BJ (cell line): ENCODE data around the gene HDGF. TPM values are rescaled to one million over a fixed set of nuclear protein-coding genes. Genes with fewer than 3 reads are reported as not detected.
"Not testable (repeated sequence)": the region's sequence is repeated elsewhere in the genome, so short reads cannot be mapped to it uniquely, and the experiment has no call there.

Experiments
- CTCF ChIA-PET: fragments of 350-600 bp; formaldehyde crosslinking; extraction: SDS; loops from one replicate; lab custom pipeline; 2021; ENCODE audit warnings: antibody characterized with exemption, inconsistent platforms; lab: Yijun Ruan, JAX
- POLR2A ChIA-PET: fragments of 300-600 bp; sonication (Branson Sonifier 250); formaldehyde crosslinking; extraction: SDS; loops from one replicate; lab custom pipeline; 2021; ENCODE audit warnings: antibody characterized with exemption; lab: Charles Lee
- DNase-seq: peaks from one replicate; pipeline ENCODE4 v3.0.0-alpha.2; 2011; ENCODE audit warnings: low read depth
- H3K27me3 ChIP-seq: 2 replicates; pipeline ENCODE4 v1.6.0; 2011; ENCODE audit warnings: low read length; ENCODE audit not compliant: control insufficient read depth, insufficient read depth
- H3K36me3 ChIP-seq: 2 replicates; pipeline ENCODE4 v1.5.1; 2011; ENCODE audit warnings: low read length; ENCODE audit not compliant: control insufficient read depth, insufficient read depth
- H3K4me3 ChIP-seq: 2 replicates; pipeline ENCODE4 v1.5.1; 2011; ENCODE audit warnings: low read depth, mild to moderate bottlenecking, control low read depth, low read length
- CTCF ChIP-seq: IDR thresholded peaks from 2 replicates; pipeline ENCODE4 v1.5.1; 2011; ENCODE audit warnings: low read depth, mild to moderate bottlenecking, control low read depth, inconsistent platforms, low read length, moderate library complexity; ENCODE audit not compliant: insufficient read depth
- polyA plus RNA-seq: library from polyadenylated mRNA; depleted of rRNA; stranded (reverse); fragments of >200 nt; gene quantifications from 2 replicates; pipeline ENCODE4 v1.2.3, GENCODE V29; 2011

The HDGF gene
- polyA plus RNA-seq, 1 experiment = 179 TPM

GRCh38 chr1:156760092-156760795 lies 8.8 kb upstream of the HDGF start:
- DNase-seq = no peak
- no peaks in the 10 kb centered on the region for H3K36me3 ChIP-seq
- CTCF ChIA-PET = interaction anchor here (0.9 kb wide), 1 partner anchor 35 kb away, joined by 3 read pairs; no protein-coding TSS in a partner anchor
- no peaks in the 10 kb centered on the region for H3K27me3 ChIP-seq
- POLR2A ChIA-PET = no interaction called here
- no peak for TF ChIP-seq CTCF
- H3K4me3 ChIP-seq = no peak overlapping the region

GRCh38 chr1:156757572-156758253 lies 6.2 kb upstream of the HDGF start:
- H3K36me3 ChIP-seq, POLR2A ChIA-PET, H3K4me3 ChIP-seq, H3K27me3 ChIP-seq, CTCF ChIA-PET, DNase-seq: not testable (repeated sequence)

GRCh38 chr1:156756355-156756754 lies 4.9 kb upstream of the HDGF start:
- CTCF ChIA-PET = interaction anchor here (1.1 to 2.1 kb wide), 4 partner anchors 12 to 104 kb away, joined by 3 to 7 read pairs (median 5); partner anchors contain the start of gene NTRK1
- no peaks in the 10 kb centered on the region for H3K36me3 ChIP-seq
- POLR2A ChIA-PET = no interaction called here
- no peaks in the 10 kb centered on the region for H3K27me3 ChIP-seq
- no peak overlapping the region for H3K4me3 ChIP-seq
- DNase-seq = no peak
- no peak for TF ChIP-seq CTCF

GRCh38 chr1:156755527-156755950 lies 4.1 kb upstream of the HDGF start:
- Histone ChIP-seq H3K36me3 (no peaks in the 10 kb centered on the region), H3K4me3 (no peak overlapping the region), H3K27me3 (no peaks in the 10 kb centered on the region)
- CTCF ChIA-PET = interaction anchor here (2.1 kb wide), 1 partner anchor 105 kb away, joined by 7 read pairs; the partner anchor contains the start of gene NTRK1
- TF ChIP-seq CTCF = no peak
- no peak for DNase-seq
- POLR2A ChIA-PET = no interaction called here

- no peak overlapping the region for H3K4me3 ChIP-seq
- H3K36me3 ChIP-seq = no peaks in the 10 kb centered on the region
- no peaks in the 10 kb centered on the region for H3K27me3 ChIP-seq
- POLR2A ChIA-PET = no interaction called here
- CTCF ChIA-PET = interaction anchor here (3.1 kb wide), 1 partner anchor 28 kb away, joined by 10 read pairs; no protein-coding TSS in a partner anchor
- no peak for TF ChIP-seq CTCF
- DNase-seq = no peak
These were observed 2.7 kb upstream of the HDGF start for GRCh38 chr1:156754219-156754618.
